Calu3 (cell line): ENCODE results near the gene FLT4. TPM values are rescaled to one million over a fixed set of nuclear protein-coding genes. Genes with fewer than 3 reads are reported as not detected.

Experiments used
- BruUV-seq: library from RNA; stranded (reverse); fragments of 400-500 nt; replicated peaks from 2 replicates; lab custom pipeline; 2021; lab: Mats Ljungman, UMichigan
- CTCF ChIA-PET: fragments of 300-600 bp; sonication (Branson Sonifier 250); formaldehyde crosslinking; loops from one replicate; lab custom pipeline; 2022; ENCODE audit warnings: antibody characterized with exemption; lab: Charles Lee
- DNase-seq: peaks from one replicate; pipeline ENCODE4 v3.0.0; 2022
- H3K27ac Mint-ChIP-seq: one replicate; pipeline ENCODE4 v1.8.0; 2022; ENCODE audit warnings: mixed read lengths; ENCODE audit not compliant: unreplicated experiment
- H3K27me3 Mint-ChIP-seq: one replicate; pipeline ENCODE4 v1.8.0; 2022; ENCODE audit warnings: mixed read lengths; ENCODE audit not compliant: unreplicated experiment
- H3K36me3 Mint-ChIP-seq: one replicate; pipeline ENCODE4 v1.8.0; 2022; ENCODE audit warnings: mild to moderate bottlenecking, moderate library complexity, mixed read lengths; ENCODE audit not compliant: insufficient read depth, unreplicated experiment
- H3K4me1 Mint-ChIP-seq: one replicate; pipeline ENCODE4 v1.8.0; 2022; ENCODE audit warnings: mild to moderate bottlenecking, low read depth, mixed read lengths; ENCODE audit not compliant: unreplicated experiment
- H3K4me3 Mint-ChIP-seq: one replicate; pipeline ENCODE4 v1.8.0; 2022; ENCODE audit warnings: mild to moderate bottlenecking, low read depth, moderate library complexity, mixed read lengths; ENCODE audit not compliant: unreplicated experiment
- H3K9me3 Mint-ChIP-seq: one replicate; pipeline ENCODE4 v1.8.0; 2022; ENCODE audit warnings: low read depth, mixed read lengths; ENCODE audit not compliant: unreplicated experiment
- CTCF ChIP-seq: fragments of 200-600 bp; IDR thresholded peaks from one replicate; pipeline ENCODE4 v1.8.0; 2022; ENCODE audit warnings: antibody characterized with exemption; ENCODE audit not compliant: unreplicated experiment
- intact Hi-C: fragments of 100-400 bp; cut with micrococcal nuclease; formaldehyde crosslinking; loops from one replicate; pipeline ENCODE4 v1.10.0; 2022; ENCODE audit not compliant: unreplicated experiment
- total RNA-seq: library from RNA; stranded (reverse); gene quantifications from 2 replicates; pipeline ENCODE4 v1.2.3, GENCODE V29; 2022

Gene FLT4
- total RNA-seq, 1 experiment from 2014 or later = not detected

GRCh38 chr5:180642779-180643178 is 6.6 kb downstream of the FLT4 start:
- intact Hi-C loops = no loop called here
- no peak for TF ChIP-seq CTCF
- H3K27ac Mint-ChIP-seq = no peak overlapping the region
- no peak for DNase-seq
- no peak overlapping the region for H3K4me3 Mint-ChIP-seq
- no TSS peak for BruUV-seq
- peaks cover 84% of the 10 kb centered on the region for H3K27me3 Mint-ChIP-seq
- H3K9me3 Mint-ChIP-seq = no peaks in the 10 kb centered on the region
- no peaks in the 10 kb centered on the region for H3K4me1 Mint-ChIP-seq
- peaks cover 4% of the 10 kb centered on the region for H3K36me3 Mint-ChIP-seq
- CTCF ChIA-PET = no interaction called here

GRCh38 chr5:180642181-180642775 is 7.1 kb downstream of the FLT4 start:
- Mint-ChIP-seq H3K4me3 (no peak overlapping the region), H3K9me3 (no peaks in the 10 kb centered on the region), H3K27ac (no peak overlapping the region), H3K27me3 (peaks cover 84% of the 10 kb centered on the region), H3K36me3 (peaks cover 4% of the 10 kb centered on the region), H3K4me1 (no peaks in the 10 kb centered on the region)
- intact Hi-C loops = no loop called here
- no TSS peak for BruUV-seq
- TF ChIP-seq CTCF = no peak
- CTCF ChIA-PET = no interaction called here
- DNase-seq = no peak

- peaks cover 4% of the 10 kb centered on the region for H3K36me3 Mint-ChIP-seq
- no TSS peak for BruUV-seq
- intact Hi-C loops = no loop called here
- CTCF ChIA-PET = no interaction called here
- H3K27me3 Mint-ChIP-seq = peaks cover 84% of the 10 kb centered on the region
- no peak for DNase-seq
- no peaks in the 10 kb centered on the region for H3K4me1 Mint-ChIP-seq
- no peaks in the 10 kb centered on the region for H3K9me3 Mint-ChIP-seq
- no peak for TF ChIP-seq CTCF
- no peak overlapping the region for H3K27ac Mint-ChIP-seq
- no peak overlapping the region for H3K4me3 Mint-ChIP-seq
Measured at GRCh38 chr5:180641566-180641900, 7.9 kb downstream of the FLT4 start.

GRCh38 chr5:180640861-180641565 is 8.4 kb downstream of the FLT4 start:
- Mint-ChIP-seq H3K27ac (no peak overlapping the region), H3K27me3 (peaks cover 84% of the 10 kb centered on the region), H3K9me3 (no peaks in the 10 kb centered on the region), H3K36me3 (peaks cover 4% of the 10 kb centered on the region), H3K4me3 (no peak overlapping the region), H3K4me1 (no peaks in the 10 kb centered on the region)
- CTCF ChIA-PET = interaction anchor here (0.6 kb wide), 1 partner anchor 170 kb away, joined by 3 read pairs; no protein-coding TSS in a partner anchor
- intact Hi-C loops = no loop called here
- no peak for DNase-seq
- TF ChIP-seq CTCF = no peak
- no TSS peak for BruUV-seq
